HG03066 (cell line): ENCODE measurements around the gene DHCR7.
"Not testable (repeated sequence)": the region's sequence is repeated elsewhere in the genome, so short reads cannot be mapped to it uniquely, and the experiment has no call there.

Experiments
- ATAC-seq: cut with Tn5 transposase; IDR thresholded peaks from one replicate; pipeline ENCODE4 v1.9.1; 2021; ENCODE audit warnings: low read depth; ENCODE audit not compliant: unreplicated experiment

Gene DHCR7

DNA sequence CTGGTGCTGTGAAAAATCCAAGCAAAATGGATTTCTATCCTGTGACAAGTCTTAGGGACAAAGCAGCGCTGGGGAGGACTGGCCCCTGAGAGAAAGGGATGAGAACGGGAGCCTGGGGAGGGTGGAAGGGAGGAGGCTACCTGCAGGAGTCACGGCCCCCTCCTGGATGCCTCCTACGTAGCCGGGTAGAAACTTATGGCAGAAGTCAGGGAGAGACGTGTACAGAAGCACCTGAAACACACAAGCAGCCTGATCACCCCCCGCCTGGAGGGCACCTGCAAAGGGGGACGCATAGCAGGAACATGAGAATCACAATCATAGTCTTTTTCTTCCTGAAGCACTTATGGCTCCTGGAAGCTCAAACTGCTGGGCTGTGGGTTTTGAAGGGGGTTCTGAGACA is 6.1 kb downstream of the DHCR7 start:
- no peak for ATAC-seq

- ATAC-seq = no peak
Observed at GRCh38 chr11:71441251-71441650, 6.9 kb downstream of the DHCR7 start.

DNA sequence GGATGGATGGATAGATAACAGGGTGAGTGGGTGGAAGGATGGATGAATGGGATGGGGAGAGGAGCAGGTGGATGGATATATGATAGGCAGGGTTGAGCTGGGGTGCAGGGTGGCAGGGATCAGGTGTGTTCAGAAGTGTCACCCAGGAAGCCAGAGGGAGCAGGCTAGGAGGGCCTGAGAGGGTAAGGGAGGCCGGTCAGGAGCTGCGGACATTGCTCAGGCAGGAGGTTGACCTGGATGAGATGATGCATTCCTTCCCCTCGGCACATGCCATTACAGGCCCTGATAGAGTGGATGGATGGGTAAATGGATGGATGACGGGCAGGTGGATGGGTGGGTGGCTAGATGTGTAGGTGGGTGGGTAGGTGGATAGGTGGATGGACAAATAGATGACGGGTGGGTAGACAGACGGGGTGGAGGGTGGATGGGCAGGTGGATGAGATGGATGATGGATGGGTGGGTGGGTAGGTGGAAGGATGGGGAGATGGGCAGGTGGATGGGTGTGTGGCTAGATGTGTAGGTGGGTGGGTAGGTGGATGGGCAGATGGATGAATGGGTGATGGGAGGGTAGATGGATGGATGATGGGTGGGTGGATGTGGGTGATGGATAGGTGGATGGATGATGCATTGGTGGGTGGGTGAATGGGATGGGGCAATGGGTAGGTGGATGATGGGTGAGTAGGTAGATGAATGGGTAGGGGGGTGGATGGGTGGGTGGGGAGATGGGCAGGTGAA is 8.0 kb downstream of the DHCR7 start:
- ATAC-seq = no peak

DNA sequence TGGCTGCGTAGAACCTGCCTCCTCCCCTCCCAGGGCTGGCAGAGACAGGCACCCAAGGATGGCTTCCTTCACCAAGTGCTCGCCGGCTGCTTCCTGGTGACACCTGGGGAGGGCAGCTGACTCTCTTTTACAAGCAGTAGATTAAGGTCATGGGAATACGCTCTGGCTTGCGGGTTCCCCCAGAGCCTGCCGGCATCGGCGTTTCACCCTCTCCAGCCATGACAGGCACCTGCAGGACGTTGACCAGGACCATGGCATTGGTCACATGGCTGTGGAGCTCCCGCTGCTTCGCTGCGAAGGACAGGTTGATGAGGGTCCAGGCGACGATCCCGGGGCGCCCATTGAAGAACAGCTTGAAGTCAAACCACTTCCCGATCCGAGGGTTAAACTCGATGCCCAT is 9.5 kb downstream of the DHCR7 start:
- ATAC-seq = no peak

DNA sequence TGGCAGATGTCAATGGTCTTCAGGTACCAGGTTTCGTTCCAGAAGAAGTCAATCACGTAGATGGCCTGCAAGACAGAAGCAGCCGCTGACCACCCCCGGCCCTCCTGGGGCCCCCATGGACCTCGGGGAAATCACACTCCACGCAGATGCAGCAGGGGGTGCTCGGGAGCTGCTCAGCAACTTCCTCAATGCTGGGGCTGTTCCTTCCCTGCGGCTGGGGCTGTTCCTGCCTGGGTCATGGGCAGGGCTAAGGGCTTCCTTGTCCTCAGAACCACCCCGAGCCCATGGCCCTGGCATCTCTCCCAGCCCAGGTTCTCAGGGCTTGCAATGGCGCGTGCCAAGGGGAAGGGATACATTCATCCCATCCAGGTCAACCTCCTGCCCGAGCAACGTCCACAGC is 10.3 kb downstream of the DHCR7 start:
- ATAC-seq = no peak

- ATAC-seq = no peak
Observed at GRCh38 chr11:71437399-71437798, 10.8 kb downstream of the DHCR7 start.

DNA sequence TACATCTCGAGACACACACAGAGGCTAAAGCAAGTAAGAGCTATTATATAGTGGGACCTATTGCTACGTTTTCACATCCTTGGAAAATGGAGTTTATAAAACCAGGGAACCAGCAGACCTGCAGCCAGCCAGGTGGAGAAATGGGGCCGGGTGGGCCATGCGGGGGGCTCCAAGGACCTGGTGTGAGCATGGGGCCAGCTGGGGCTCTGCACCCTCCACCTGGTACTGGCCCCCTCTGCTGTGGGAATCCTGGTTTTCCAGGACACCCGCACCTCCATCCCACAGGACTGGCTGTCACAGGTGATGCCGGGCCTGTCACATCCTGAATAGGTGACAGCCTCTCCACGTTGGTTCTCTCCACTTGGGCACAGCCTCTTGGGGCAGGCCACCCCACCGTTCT is 11.3 kb downstream of the DHCR7 start:
- ATAC-seq = no peak

- ATAC-seq = no peak
Observed at GRCh38 chr11:71435278-71435951, 12.8 kb downstream of the DHCR7 start.

- ATAC-seq = no peak
Observed at GRCh38 chr11:71434576-71435130, 13.5 kb downstream of the DHCR7 start.

DNA sequence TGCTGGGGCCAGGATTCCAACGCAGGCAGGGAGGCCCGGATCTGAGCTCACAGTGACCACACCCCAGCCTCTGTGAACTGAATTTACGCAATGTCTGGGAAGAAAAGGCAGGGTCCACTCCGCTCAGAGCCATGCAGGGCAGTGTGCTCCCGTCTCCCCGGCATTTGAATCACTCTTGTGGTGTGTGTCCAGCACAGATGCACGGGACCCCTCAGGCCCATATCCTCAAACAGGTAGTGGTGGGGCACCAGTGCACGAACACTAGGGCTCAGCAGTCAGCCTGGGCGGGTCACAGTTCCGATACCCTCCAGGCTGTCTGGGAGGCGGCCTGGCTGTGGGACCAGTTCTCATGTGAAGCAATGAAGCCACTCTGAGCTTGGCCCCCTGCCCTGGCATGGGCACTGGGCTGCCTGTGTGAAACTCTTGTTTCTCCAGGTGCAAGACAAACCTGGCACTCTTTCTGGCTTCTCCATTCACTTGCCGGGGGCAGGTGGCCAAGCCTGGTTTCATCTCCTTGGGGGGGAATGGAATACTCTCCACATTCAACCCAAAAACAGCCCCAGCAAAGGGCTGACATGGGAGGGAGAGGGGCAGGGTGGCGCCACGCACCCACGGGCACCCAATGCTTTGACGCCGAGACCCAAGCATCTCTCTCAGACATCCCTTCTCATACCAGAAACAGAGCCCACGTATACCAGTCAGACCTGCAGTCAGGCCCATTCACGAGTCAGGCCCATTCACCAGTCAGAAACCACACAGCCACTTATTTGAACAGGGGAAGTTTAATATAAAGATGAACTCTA is 14.3 kb downstream of the DHCR7 start:
- no peak for ATAC-seq

- ATAC-seq = no peak
Observed at GRCh38 chr11:71432761-71433647, 15.2 kb downstream of the DHCR7 start.

DNA sequence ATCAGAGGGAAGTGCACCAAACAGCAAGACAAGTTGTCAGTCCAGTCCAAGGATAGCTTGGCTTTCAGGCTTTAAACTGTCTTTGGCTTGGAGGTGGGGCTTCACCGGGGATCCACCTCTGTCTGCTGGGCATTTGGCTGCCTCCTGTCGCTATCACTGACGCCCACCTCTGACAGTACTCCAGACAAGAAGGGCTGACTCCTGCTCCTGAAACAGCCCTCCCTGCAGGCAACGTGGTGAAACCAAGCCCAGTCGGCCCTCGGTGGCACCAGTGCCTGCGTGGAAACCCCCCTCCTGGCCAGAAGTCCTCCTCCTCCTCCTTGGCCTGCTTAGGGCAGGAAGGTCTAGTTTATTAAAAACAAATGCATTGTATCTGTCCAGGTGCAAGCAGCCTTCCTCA is 16.9 kb downstream of the DHCR7 start:
- no peak for ATAC-seq

DNA sequence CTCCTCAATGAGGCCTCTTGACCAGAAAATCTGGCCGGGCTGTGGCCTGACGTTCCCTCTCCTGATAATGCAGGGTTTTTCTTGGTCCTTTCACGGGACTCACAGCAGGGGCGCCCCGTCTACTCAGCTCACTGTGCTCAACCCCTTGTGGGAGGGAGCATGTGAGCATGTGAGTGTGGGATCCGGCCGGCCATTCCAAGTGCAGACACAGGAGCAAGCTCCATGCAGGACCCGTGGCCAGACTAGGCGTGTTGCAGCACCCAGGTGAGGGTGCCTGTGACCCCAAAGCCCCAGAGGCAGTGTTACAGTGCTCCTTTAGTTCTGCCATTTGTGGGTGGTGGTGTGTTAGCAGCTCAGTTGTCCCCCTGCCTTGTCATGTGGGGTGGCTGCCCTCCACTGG is 18.0 kb downstream of the DHCR7 start:
- ATAC-seq = no peak

DNA sequence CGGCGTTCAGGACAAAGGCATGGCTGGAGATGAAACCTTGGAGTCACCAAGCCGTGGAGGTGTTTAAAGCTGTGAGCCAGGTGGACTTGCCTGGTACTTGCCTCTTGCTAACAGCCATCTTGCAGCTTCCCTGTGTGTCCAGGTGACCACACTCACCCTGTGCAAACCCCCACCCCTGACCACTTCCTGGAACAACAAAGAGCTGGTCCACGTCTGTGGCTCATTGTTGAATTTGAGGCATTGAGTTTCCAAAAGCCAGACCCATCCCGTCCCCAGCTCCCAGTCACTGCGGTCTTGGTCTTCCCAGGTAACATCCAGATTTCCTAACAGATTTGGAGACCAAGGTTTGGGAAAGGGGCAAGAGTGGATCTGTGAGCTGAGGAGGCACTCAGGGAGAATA is 18.5 kb downstream of the DHCR7 start:
- ATAC-seq = no peak

DNA sequence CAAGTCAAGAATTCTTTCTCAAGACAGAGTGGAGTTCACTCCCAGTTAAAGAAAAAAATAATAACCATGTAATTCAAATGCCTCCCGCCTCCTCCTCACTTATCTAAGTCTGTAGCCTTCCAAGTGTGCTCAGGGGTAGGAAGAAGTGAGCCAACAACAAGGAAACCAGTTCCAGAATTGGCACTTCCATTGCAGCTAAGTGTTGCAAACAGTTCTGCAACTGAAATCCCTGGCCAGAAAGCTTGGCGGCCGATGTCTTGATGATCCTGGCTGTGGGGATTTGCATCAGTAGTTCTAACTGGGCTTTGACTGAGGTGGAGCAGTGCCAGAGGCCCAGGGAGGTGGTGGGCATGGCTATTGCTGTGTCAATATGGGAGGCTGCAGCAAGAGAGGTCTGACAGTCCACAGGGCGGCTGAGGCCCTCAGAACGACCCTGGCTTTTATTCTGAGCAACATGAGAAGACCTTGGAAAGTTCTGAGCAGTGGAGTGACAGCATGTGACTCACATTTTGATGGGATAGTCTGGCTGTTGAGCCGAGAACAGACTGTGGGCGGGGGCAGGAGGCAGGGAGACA is 19.2 kb downstream of the DHCR7 start:
- no peak for ATAC-seq

GRCh38 chr11:71426413-71426812 is 21.8 kb downstream of the DHCR7 start:
- ATAC-seq = no peak

- ATAC-seq = no peak
Observed at GRCh38 chr11:71425860-71426259, 22.3 kb downstream of the DHCR7 start.

DNA sequence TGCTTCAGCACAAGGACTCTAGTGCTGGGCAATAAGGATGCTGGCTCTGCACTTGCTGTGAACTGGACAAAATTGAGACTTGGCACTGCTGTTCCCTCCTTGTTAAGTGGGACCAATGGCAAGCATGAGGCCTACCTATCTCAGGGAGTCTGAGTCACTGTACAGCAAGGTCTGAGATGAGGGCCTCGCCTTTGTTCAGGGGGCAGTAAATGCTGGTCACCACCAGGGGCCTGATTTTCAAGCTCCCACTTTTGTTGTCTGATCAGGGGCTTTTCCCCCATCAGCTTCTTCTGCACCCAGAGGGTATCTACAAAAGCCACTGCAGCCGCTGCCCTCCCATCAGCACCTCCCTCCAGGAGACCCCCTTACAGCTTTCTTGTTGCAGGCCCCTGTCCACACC is 22.8 kb downstream of the DHCR7 start:
- ATAC-seq = no peak

DNA sequence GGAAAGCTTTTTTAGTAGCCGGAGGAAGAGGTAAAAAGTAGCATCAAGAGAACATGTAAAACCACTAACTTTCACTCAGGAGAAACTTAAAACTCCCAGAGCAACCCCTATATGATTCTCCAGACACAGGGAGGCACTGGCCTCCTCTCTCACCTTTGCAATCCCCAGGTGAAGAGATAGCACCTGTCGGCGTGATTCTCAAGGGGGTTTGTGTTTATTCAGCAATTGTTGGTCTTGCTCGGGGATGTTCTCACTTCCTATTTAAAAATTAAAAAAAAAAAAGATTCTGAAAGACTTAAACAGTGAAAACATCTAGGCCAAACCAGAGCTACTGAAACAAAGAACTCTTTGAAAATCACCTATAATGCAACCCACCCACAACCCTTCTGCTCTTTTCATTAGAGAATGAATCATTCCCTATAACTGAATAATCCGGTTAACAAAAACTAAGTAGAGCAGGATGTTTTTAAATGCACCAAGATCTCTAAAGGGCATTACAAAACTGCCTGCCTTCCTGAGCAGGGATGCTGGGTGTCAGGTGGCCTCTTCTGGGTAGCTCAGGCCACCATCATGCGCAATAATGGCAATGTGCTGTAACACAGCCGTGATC is 24.9 kb downstream of the DHCR7 start:
- no peak for ATAC-seq

GRCh38 chr11:71422318-71422717 is 25.9 kb downstream of the DHCR7 start:
- not testable (repeated sequence) for ATAC-seq
